OCI-LY7 (cell line): ENCODE results near the gene METTL17.

Source experiments
- CTCF ChIP-seq: fragments of 200-600 bp; sonication (generic); conservative IDR thresholded peaks from 2 replicates; pipeline ENCODE4 v1.5.1; 2014; ENCODE audit warnings: mild to moderate bottlenecking, antibody characterized with exemption, low read length, moderate library complexity, mixed read lengths
- EZH2phosphoT487 ChIP-seq: fragments of 200-600 bp; sonication (generic); IDR thresholded peaks from 2 replicates; pipeline ENCODE4 v1.6.1; 2018; ENCODE audit warnings: low read depth, borderline replicate concordance, mild to moderate bottlenecking, mixed run types, antibody characterized with exemption, low read length, moderate library complexity, mixed read lengths

GRCh38 chr14:20982646-20983369 lies 7.0 kb upstream of the METTL17 start:
- TF ChIP-seq CTCF (no peak), EZH2phosphoT487 (no peak)
